ENCODE measurements around the gene SLFN12. TPM values are rescaled to one million over a fixed set of nuclear protein-coding genes. Genes with fewer than 3 reads are reported as not detected.

Gene SLFN12
- total RNA-seq, 1 experiment from 2014 or later: 14.5 TPM

- Histone ChIP-seq H2BK15ac (ENCODE audit: low read depth, low read length) (no peak overlapping the region), H2BK5ac (ENCODE audit: insufficient read length, low read length) (no peak overlapping the region), H2AFZ (ENCODE audit: low read length) (no peak overlapping the region), H3K9me3 (ENCODE audit: control insufficient read depth, low read depth, low read length) (no peaks in the 10 kb centered on the region), H3K27ac (ENCODE audit: insufficient read length, low read depth, low read length) (no peak overlapping the region), H3K23me2 (ENCODE audit: insufficient read length, low read depth, low read length, poor library complexity, severe bottlenecking) (peaks cover 20% of the 10 kb centered on the region), H2BK12ac (ENCODE audit: insufficient read length, low read depth, low read length) (no peak overlapping the region), H3K79me1 (ENCODE audit: insufficient read depth, low read depth, low read length, poor library complexity, severe bottlenecking) (peaks cover 3% of the 10 kb centered on the region), H3K9ac (ENCODE audit: extremely low read depth, insufficient read length, low read length) (no peak overlapping the region), H4K91ac (ENCODE audit: insufficient read length, low read depth, low read length) (no peak overlapping the region), H4K8ac (replicated peaks; ENCODE audit: insufficient read length, low read depth, low read length) (no peak overlapping the region), H2BK20ac (ENCODE audit: low read depth, low read length, poor library complexity, severe bottlenecking) (no peak overlapping the region), H3K4me2 (ENCODE audit: insufficient read depth, insufficient read length, low read length) (no peak overlapping the region), H3T11ph (ENCODE audit: low read length) (no peak overlapping the region), H3K23ac (ENCODE audit: insufficient read length, low read depth, low read length) (no peak overlapping the region), H4K20me1 (ENCODE audit: control insufficient read depth, insufficient read depth, insufficient read length) (no peaks in the 10 kb centered on the region), H3K4me1 (ENCODE audit: insufficient read depth, low read length) (peaks cover 14% of the 10 kb centered on the region; the same call in 1 of the 2 replicates), H3K18ac (ENCODE audit: insufficient read length, low read depth, low read length) (no peak overlapping the region), H3K27me3 (ENCODE audit: insufficient read depth, low read length) (peaks cover 2% of the 10 kb centered on the region; the same call in 1 of the 2 replicates), H4K5ac (ENCODE audit: insufficient read length, low read depth, low read length) (no peak overlapping the region), H3K79me2 (ENCODE audit: insufficient read depth, low read length) (peaks cover 9% of the 10 kb centered on the region), H3K4ac (ENCODE audit: low read depth, low read length) (no peak overlapping the region), H2BK120ac (ENCODE audit: low read depth, low read length, poor library complexity, severe bottlenecking) (no peak overlapping the region), H3K56ac (ENCODE audit: insufficient read length, low read depth, low read length) (no peak overlapping the region), H2AK5ac (ENCODE audit: insufficient read length, low read length) (no peak overlapping the region), H3K14ac (ENCODE audit: insufficient read depth, low read length) (no peak overlapping the region)
- no CpG with 5 or more reads among the region's 2 CpGs for WGBS (ENCODE audit: extremely low coverage, insufficient read length, low lambda C conversion rate)
- Mint-ChIP-seq H3K27ac (no peak overlapping the region; a peak in 1 of 7 replicates), H3K36me3 (ENCODE audit: insufficient read depth in 1 of 3, low read depth in 3 of 3) (peaks cover 2 to 4% (median 2%) of the 10 kb centered on the region in 3 experiments; a peak in 4 of 7 replicates), H3K4me3 (no peak overlapping the region), H3K9me3 (peaks cover 0 to 3% of the 10 kb centered on the region in 2 experiments; a peak in 1 of 5 replicates), H3K4me1 (peaks cover 64 to 65% of the 10 kb centered on the region in 2 experiments), H3K27me3 (ENCODE audit: low read depth) (peaks cover 21% of the 10 kb centered on the region)
- TF ChIP-seq, protein P1, sequence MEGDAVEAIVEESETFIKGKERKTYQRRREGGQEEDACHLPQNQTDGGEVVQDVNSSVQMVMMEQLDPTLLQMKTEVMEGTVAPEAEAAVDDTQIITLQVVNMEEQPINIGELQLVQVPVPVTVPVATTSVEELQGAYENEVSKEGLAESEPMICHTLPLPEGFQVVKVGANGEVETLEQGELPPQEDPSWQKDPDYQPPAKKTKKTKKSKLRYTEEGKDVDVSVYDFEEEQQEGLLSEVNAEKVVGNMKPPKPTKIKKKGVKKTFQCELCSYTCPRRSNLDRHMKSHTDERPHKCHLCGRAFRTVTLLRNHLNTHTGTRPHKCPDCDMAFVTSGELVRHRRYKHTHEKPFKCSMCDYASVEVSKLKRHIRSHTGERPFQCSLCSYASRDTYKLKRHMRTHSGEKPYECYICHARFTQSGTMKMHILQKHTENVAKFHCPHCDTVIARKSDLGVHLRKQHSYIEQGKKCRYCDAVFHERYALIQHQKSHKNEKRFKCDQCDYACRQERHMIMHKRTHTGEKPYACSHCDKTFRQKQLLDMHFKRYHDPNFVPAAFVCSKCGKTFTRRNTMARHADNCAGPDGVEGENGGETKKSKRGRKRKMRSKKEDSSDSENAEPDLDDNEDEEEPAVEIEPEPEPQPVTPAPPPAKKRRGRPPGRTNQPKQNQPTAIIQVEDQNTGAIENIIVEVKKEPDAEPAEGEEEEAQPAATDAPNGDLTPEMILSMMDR (conservative IDR thresholded peaks at IDR 0.05): no peak
- no peak for DNase-seq
Observed at GRCh38 chr17:35429702-35430101, 2.6 kb downstream of the SLFN12 start.

Measured in H9 (cell line).